ENCODE measurements around the gene TSPAN11.
"Not testable (repeated sequence)": the region's sequence is repeated elsewhere in the genome, so short reads cannot be mapped to it uniquely, and the experiment has no call there.

GRCh38 chr12:30894531-30894930 lies 32.0 kb upstream of the TSPAN11 start:
- TF ChIP-seq NFE2L1 (CRISPR knock-in tag; IDR thresholded peaks at IDR 0.05); FOXK1 (CRISPR knock-in tag; IDR thresholded peaks at IDR 0.05); CTCF (IDR thresholded peaks at IDR 0.05); FOXJ3 (CRISPR knock-in tag; IDR thresholded peaks at IDR 0.05; ENCODE audit: borderline replicate concordance); USF2 (CRISPR knock-in tag; IDR thresholded peaks at IDR 0.05); HMGXB4 (CRISPR knock-in tag; IDR thresholded peaks at IDR 0.05); RELA (CRISPR knock-in tag; IDR thresholded peaks at IDR 0.05; ENCODE audit: borderline replicate concordance); ZNF416 (CRISPR knock-in tag; IDR thresholded peaks at IDR 0.05); NR1H2 (CRISPR knock-in tag; IDR thresholded peaks at IDR 0.05): not testable (repeated sequence)
